ENCODE measurements around the gene C1orf50. TPM values are rescaled to one million over a fixed set of nuclear protein-coding genes. Genes with fewer than 3 reads are reported as not detected.

Gene C1orf50
- total RNA-seq, 6 donors from 2014 or later: 0.55 to 7.4 (median 2.5) TPM

GRCh38 chr1:42758641-42759040 is 8.4 kb upstream of the C1orf50 start:
- no peak for TF ChIP-seq EP300 (IDR thresholded peaks at IDR 0.05)
- TF ChIP-seq POLR2AphosphoS5 (IDR thresholded peaks at IDR 0.05): no peak
- no peak for TF ChIP-seq CTCF (IDR thresholded peaks at IDR 0.05)
- TF ChIP-seq POLR2A (IDR thresholded peaks at IDR 0.05): no peak

GRCh38 chr1:42759114-42759513 is 7.9 kb upstream of the C1orf50 start:
- Histone ChIP-seq H3K9me3 (no peaks in the 10 kb centered on the region), H3K27me3 (no peaks in the 10 kb centered on the region), H3K4me3 (no peak overlapping the region), H3K27ac (no peak overlapping the region), H3K36me3 (peaks cover 0 to 76% (median 54%) of the 10 kb centered on the region in 4 donors), H3K4me1 (peaks cover 0 to 6% (median 2%) of the 10 kb centered on the region in 4 donors)
- TF ChIP-seq POLR2AphosphoS5 (IDR thresholded peaks at IDR 0.05) (no peak), POLR2A (IDR thresholded peaks at IDR 0.05) (no peak), EP300 (IDR thresholded peaks at IDR 0.05) (no peak)
- no peak for DNase-seq
- WGBS, 2 donors: 63 to 73% methylated on average over 9 of the region's 9 CpGs
- ATAC-seq (ENCODE audit: low FRiP score in 2 of 2): no peak

More at GRCh38 chr1:42758641-42759040, 8.4 kb upstream of the C1orf50 start:
- H3K9me3 ChIP-seq: no peaks in the 10 kb centered on the region
- H3K4me1 ChIP-seq: peaks cover 0 to 6% (median 2%) of the 10 kb centered on the region in 4 donors
- no peaks in the 10 kb centered on the region for H3K27me3 ChIP-seq
- H3K36me3 ChIP-seq: peaks cover 0 to 81% (median 57%) of the 10 kb centered on the region in 4 donors
- DNase-seq (no peak), ATAC-seq (ENCODE audit: low FRiP score in 2 of 2) (no peak)
- WGBS, 2 donors: 67 to 68% methylated on average over 3 of the region's 3 CpGs
- H3K4me3 ChIP-seq: no peak overlapping the region
- no peak overlapping the region for H3K27ac ChIP-seq

- Histone ChIP-seq H3K9me3 (no peaks in the 10 kb centered on the region), H3K36me3 (peaks cover 0 to 52% (median 30%) of the 10 kb centered on the region in 4 donors), H3K27me3 (no peaks in the 10 kb centered on the region), H3K27ac (no peak overlapping the region), H3K4me3 (no peak overlapping the region), H3K4me1 (peaks cover 11 to 25% (median 18%) of the 10 kb centered on the region in 4 donors)
- ATAC-seq (ENCODE audit: low FRiP score in 2 of 2) (no peak), DNase-seq (no peak)
- no peak for TF ChIP-seq EP300 (IDR thresholded peaks at IDR 0.05)
- TF ChIP-seq POLR2AphosphoS5 (IDR thresholded peaks at IDR 0.05): no peak
- no peak for TF ChIP-seq CTCF (IDR thresholded peaks at IDR 0.05)
- WGBS, 2 donors: 95 to 96% methylated on average over 4 of the region's 4 CpGs
Measured at GRCh38 chr1:42761567-42761966, 5.5 kb upstream of the C1orf50 start.

GRCh38 chr1:42762269-42762668 is 4.8 kb upstream of the C1orf50 start:
- H3K27me3 ChIP-seq: no peaks in the 10 kb centered on the region
- H3K4me1 ChIP-seq: peaks cover 11 to 25% (median 18%) of the 10 kb centered on the region in 4 donors
- no peaks in the 10 kb centered on the region for H3K9me3 ChIP-seq
- peaks cover 0 to 46% (median 27%) of the 10 kb centered on the region in 4 donors for H3K36me3 ChIP-seq
- DNase-seq (no peak), ATAC-seq (ENCODE audit: low FRiP score in 2 of 2) (no peak)
- no peak overlapping the region for H3K27ac ChIP-seq
- 54 to 65% methylated on average over 5 of the region's 5 CpGs for WGBS, 2 donors
- no peak for TF ChIP-seq EP300 (IDR thresholded peaks at IDR 0.05)
- no peak for TF ChIP-seq POLR2AphosphoS5 (IDR thresholded peaks at IDR 0.05)
- no peak for TF ChIP-seq POLR2A (IDR thresholded peaks at IDR 0.05)
- no peak for TF ChIP-seq CTCF (IDR thresholded peaks at IDR 0.05)
- no peak overlapping the region for H3K4me3 ChIP-seq

- 21 to 30% methylated on average over 7 of the region's 7 CpGs for WGBS, 2 donors
Measured at GRCh38 chr1:42765269-42765668, 1.8 kb upstream of the C1orf50 start.

More at GRCh38 chr1:42765269-42765668, 1.8 kb upstream of the C1orf50 start:
- H3K36me3 ChIP-seq: peaks cover 0 to 18% (median 6%) of the 10 kb centered on the region in 4 donors
- peak overlapping the region in 3 of 4 donors; percentile 80 to 99 (median 92) for H3K4me3 ChIP-seq
- H3K27ac ChIP-seq: peak overlapping the region in 2 of 4 donors; percentile 6 to 91
- no peaks in the 10 kb centered on the region for H3K9me3 ChIP-seq
- DNase-seq: no peak
- no peaks in the 10 kb centered on the region for H3K27me3 ChIP-seq
- no peak for TF ChIP-seq POLR2A (IDR thresholded peaks at IDR 0.05)
- peaks cover 20 to 51% (median 32%) of the 10 kb centered on the region in 4 donors for H3K4me1 ChIP-seq
- ATAC-seq (ENCODE audit: low FRiP score in 2 of 2): no peak

Measured in upper lobe of left lung (tissue), 6 donors.